Measurements from ENCODE around the gene AP2M1. TPM values are rescaled to one million over a fixed set of nuclear protein-coding genes. Genes with fewer than 3 reads are reported as not detected.
"Not testable (repeated sequence)": the region's sequence is repeated elsewhere in the genome, so short reads cannot be mapped to it uniquely, and the experiment has no call there.

The AP2M1 gene
- total RNA-seq, 2 donors from 2014 or later: 53.4 to 70.9 TPM

DNA sequence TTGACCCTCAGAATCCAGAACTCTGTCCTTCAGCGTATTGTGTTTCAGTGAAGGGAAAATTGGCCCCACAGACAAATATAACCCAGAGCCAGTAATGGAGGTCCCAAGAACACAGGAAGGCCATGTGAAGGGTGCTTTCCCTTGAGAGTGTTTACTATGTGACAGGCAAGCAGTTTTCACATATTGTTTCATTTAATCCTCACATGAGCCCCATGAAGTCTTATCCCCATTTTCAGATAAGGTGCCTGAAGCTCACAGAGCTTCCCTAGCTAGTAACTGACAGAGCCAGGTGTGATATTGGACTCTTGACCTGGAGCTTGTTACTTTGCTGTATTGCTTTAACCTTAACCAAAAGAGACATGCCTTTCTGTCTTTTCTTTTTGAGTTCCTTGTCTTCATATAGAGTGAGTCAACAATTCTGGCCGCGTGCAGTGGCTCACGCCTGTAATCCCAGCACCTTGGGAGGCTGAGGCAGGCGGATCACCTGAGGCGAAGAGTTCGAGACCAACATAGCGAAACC, 28.8 kb upstream of the AP2M1 start:
- peaks cover 10 to 29% of the 10 kb centered on the region in 2 donors for H3K36me3 ChIP-seq (replicated peaks in 1 of 2; ENCODE audit: insufficient read depth in 1 of 2, low read depth in 2 of 2)
- no peak for ATAC-seq
- no peak overlapping the region for H3K4me3 ChIP-seq
- peaks cover 11% of the 10 kb centered on the region for H3K4me1 ChIP-seq
- H3K9me3 ChIP-seq: no peaks in the 10 kb centered on the region
- H3K27ac ChIP-seq: peak overlapping the region in 1 of 4 donors; percentile 4
- WGBS, 2 donors: 84 to 85% methylated on average over 8 of the region's 8 CpGs
- no peak for DNase-seq
- H3K27me3 ChIP-seq: no peaks in the 10 kb centered on the region
- TF ChIP-seq, protein P1, sequence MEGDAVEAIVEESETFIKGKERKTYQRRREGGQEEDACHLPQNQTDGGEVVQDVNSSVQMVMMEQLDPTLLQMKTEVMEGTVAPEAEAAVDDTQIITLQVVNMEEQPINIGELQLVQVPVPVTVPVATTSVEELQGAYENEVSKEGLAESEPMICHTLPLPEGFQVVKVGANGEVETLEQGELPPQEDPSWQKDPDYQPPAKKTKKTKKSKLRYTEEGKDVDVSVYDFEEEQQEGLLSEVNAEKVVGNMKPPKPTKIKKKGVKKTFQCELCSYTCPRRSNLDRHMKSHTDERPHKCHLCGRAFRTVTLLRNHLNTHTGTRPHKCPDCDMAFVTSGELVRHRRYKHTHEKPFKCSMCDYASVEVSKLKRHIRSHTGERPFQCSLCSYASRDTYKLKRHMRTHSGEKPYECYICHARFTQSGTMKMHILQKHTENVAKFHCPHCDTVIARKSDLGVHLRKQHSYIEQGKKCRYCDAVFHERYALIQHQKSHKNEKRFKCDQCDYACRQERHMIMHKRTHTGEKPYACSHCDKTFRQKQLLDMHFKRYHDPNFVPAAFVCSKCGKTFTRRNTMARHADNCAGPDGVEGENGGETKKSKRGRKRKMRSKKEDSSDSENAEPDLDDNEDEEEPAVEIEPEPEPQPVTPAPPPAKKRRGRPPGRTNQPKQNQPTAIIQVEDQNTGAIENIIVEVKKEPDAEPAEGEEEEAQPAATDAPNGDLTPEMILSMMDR (IDR thresholded peaks at IDR 0.05): no peak
- TF ChIP-seq POLR2A (IDR thresholded peaks at IDR 0.05): no peak
- intact Hi-C loops (cut with DNase I): no loop called here

DNA sequence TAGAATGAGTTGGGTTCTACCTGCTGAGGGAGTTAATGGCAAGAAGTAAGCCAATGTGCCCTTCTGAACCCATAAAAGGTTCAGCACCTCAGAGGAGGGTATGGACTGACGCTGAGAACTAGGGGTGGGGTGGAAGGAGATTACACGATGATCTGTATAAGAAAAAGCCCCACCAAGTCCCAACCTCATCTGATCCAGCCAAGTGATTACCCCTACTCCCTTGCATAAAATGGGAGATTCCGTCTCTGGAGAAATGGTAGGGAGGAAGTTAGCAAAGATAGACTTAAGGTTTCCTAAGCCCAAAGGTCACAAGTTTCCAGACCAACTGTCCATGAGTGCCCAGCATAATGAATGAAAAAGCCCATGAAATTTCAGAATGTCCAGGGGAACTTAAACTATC, 26.6 kb upstream of the AP2M1 start:
- Histone ChIP-seq H3K27ac (no peak overlapping the region), H3K4me1 (peaks cover 11% of the 10 kb centered on the region), H3K27me3 (no peaks in the 10 kb centered on the region), H3K4me3 (no peak overlapping the region), H3K9me3 (no peaks in the 10 kb centered on the region), H3K36me3 (replicated peaks in 1 of 2; ENCODE audit: insufficient read depth in 1 of 2, low read depth in 2 of 2) (peaks cover 9 to 14% of the 10 kb centered on the region in 2 donors)
- TF ChIP-seq, protein P1 (IDR thresholded peaks at IDR 0.05): no peak
- TF ChIP-seq POLR2A (IDR thresholded peaks at IDR 0.05): no peak
- 75 to 78% methylated on average over 3 of the region's 3 CpGs for WGBS, 2 donors
- intact Hi-C loops (cut with DNase I): no loop called here
- ATAC-seq: no peak
- DNase-seq: no peak

DNA sequence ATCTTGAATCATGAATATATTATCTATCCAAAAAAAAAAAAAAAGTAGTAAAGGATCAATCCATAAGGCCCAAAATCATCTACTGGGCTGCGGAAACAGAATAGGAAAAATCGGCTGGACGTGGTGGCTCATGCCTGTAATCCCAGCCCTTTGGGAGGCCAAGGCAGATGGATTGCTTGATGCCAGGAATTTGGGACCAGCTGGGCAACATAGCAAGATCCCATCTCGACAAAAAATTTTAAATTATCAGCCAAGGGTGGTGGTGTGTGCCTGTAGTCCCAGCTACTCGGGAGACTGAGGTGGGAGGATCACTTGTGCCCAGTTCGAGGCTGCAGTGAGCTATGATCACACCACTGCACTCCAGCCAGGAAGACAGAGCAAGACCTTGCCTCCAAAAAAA, 25.5 kb upstream of the AP2M1 start:
- intact Hi-C loops (cut with DNase I): no loop called here
- Histone ChIP-seq H3K4me3 (no peak overlapping the region), H3K27me3 (no peaks in the 10 kb centered on the region), H3K27ac (no peak overlapping the region), H3K9me3 (no peaks in the 10 kb centered on the region), H3K36me3 (replicated peaks in 1 of 2; ENCODE audit: insufficient read depth in 1 of 2, low read depth in 2 of 2) (peaks cover 0 to 4% of the 10 kb centered on the region in 2 donors), H3K4me1 (peaks cover 11% of the 10 kb centered on the region)
- no peak for ATAC-seq
- no peak for DNase-seq
- TF ChIP-seq POLR2A (IDR thresholded peaks at IDR 0.05): no peak
- TF ChIP-seq, protein P1 (IDR thresholded peaks at IDR 0.05): no peak
- WGBS, 2 donors: 88 to 92% methylated on average over 6 of the region's 6 CpGs

DNA sequence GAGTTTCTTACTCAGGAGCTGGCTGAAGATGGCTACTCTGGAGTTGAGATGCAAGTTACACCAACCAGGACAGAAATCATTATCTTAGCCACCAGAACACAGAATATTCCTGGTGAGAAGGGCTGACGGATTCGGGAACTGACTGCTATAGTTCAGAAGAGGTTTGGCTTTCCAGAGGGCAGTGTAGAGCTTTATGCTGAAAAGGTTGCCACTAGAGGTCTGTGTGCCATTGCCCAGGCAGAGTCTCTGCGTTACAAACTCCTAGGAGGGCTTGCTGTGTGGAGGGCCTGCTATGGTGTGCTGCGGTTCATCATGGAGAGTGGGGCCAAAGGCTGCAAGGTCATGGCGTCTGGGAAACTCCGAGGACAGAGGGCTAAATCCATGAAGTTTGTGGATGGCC, 24.9 kb upstream of the AP2M1 start:
- intact Hi-C loops (cut with DNase I); H3K36me3 ChIP-seq (replicated peaks in 1 of 2; ENCODE audit: insufficient read depth in 1 of 2, low read depth in 2 of 2); H3K9me3 ChIP-seq; ATAC-seq; DNase-seq; H3K4me3 ChIP-seq; H3K27ac ChIP-seq; H3K27me3 ChIP-seq; H3K4me1 ChIP-seq: not testable (repeated sequence)
- WGBS, 2 donors: 50 to 57% methylated on average over 3 to 6 of the region's 6 CpGs

DNA sequence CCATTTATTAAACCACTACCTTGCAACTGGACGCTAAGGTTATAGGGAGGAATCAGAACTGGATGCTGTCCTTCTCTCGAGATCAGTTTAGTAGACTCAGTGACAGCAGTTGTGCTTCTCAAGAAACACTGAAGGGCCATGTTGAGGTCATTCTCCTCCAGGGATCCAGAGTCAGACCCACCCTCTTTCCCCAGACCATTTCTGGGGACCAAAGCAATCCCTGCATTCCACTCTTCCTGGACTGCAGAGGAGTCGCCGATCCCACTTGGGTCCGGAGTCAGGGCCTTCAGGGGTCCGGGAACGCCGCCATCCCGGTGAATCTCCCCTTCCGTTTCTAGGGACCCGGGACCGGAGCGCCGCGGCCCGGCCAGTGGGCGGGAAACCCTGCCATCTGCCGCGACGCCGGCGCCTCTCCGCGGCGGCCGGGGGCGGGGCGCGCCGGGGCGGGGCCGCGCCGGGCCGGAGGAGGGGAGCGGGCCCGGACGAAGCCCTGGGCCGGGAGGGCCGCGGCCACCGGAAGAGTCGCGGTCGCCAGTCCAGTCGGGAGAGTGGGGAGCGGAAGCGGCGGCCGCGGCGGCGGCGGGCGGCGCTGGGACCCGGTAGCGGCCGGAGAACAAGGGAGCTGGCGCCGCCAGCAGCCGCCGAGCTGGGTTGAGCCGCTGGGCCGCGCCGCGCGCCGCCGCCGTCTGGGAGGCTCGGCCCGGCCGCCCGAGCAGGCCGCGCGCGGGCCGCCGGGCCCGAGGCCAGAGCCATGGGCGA, 19.6 kb upstream of the AP2M1 start, which contains the start of gene DVL3:
DVL3 (plus strand) TSS at position 493 of the 759 bp plus-strand sequence; CDS start at position 752, 259 bp downstream.
- ATAC-seq: peak; percentile 94
- Histone ChIP-seq H3K9me3 (no peaks in the 10 kb centered on the region), H3K4me1 (peaks cover 38% of the 10 kb centered on the region), H3K27ac (peak within 1 kb of the TSS; percentile 76 to 91 (median 80)), H3K27me3 (no peaks in the 10 kb centered on the region), H3K4me3 (peak within 1 kb of the TSS; percentile 85 to 88), H3K36me3 (replicated peaks in 1 of 2; ENCODE audit: insufficient read depth in 1 of 2, low read depth in 2 of 2) (no peaks in the 10 kb centered on the region)
- 1 to 20% methylated on average over 2 to 71 of the region's 84 CpGs for WGBS, 2 donors
- DNase-seq: peak; percentile 73 to 81 (median 75)
- intact Hi-C loops (cut with DNase I): no loop called here
- TF ChIP-seq, protein P1 (IDR thresholded peaks at IDR 0.05): no peak
- TF ChIP-seq POLR2A (IDR thresholded peaks at IDR 0.05): peak in 2 of 3 donors; percentile 28 to 33

Measured in body of pancreas (tissue), 4 donors.